Lower leg skin (tissue), 3 donors: ENCODE results near the gene WNT10A.

Experiments used
- POLR2A ChIP-seq, 2 donors: fragments of 450-650 bp; IDR thresholded peaks; one replicate each; pipeline ENCODE4 v1.6.1; 2016 to 2017; ENCODE audit warnings: antibody characterized with exemption in 2 of 2, mild to moderate bottlenecking in 1 of 2, moderate library complexity in 1 of 2
- TF ChIP-seq, protein P1 (sequence below), 3 donors: fragments of 450-650 bp; IDR thresholded peaks; one replicate each; pipeline ENCODE4 v1.5.1; 2016; ENCODE audit warnings: antibody characterized with exemption in 3 of 3, mild to moderate bottlenecking in 3 of 3, moderate library complexity in 2 of 3

- TF ChIP-seq, protein P1, sequence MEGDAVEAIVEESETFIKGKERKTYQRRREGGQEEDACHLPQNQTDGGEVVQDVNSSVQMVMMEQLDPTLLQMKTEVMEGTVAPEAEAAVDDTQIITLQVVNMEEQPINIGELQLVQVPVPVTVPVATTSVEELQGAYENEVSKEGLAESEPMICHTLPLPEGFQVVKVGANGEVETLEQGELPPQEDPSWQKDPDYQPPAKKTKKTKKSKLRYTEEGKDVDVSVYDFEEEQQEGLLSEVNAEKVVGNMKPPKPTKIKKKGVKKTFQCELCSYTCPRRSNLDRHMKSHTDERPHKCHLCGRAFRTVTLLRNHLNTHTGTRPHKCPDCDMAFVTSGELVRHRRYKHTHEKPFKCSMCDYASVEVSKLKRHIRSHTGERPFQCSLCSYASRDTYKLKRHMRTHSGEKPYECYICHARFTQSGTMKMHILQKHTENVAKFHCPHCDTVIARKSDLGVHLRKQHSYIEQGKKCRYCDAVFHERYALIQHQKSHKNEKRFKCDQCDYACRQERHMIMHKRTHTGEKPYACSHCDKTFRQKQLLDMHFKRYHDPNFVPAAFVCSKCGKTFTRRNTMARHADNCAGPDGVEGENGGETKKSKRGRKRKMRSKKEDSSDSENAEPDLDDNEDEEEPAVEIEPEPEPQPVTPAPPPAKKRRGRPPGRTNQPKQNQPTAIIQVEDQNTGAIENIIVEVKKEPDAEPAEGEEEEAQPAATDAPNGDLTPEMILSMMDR (IDR thresholded peaks at IDR 0.05), result no peak
- no peak for TF ChIP-seq POLR2A (IDR thresholded peaks at IDR 0.05)
These were observed at the start of gene WNT10A for GRCh38 chr2:218880102-218880858.
